Panc1 (cell line): ENCODE results near the gene ADGRE1. TPM values are rescaled to one million over a fixed set of nuclear protein-coding genes. Genes with fewer than 3 reads are reported as not detected.

Experiments used
- ATAC-seq: fragments of 200-7000 bp; cut with Tn5 transposase; 2 replicates; pipeline ENCODE4 v1.9.1; 2020; ENCODE audit warnings: mild to moderate bottlenecking, moderate library complexity
- BruUV-seq: library from RNA; stranded (reverse); fragments of 400-500 nt; replicated peaks from 2 replicates; lab custom pipeline; 2021; lab: Mats Ljungman, UMichigan
- CTCF ChIA-PET: fragments of 300-600 bp; sonication (Branson Sonifier 250); formaldehyde crosslinking; loops from one replicate; lab custom pipeline; 2022; ENCODE audit warnings: antibody characterized with exemption; lab: Charles Lee
- POLR2A ChIA-PET: fragments of 300-600 bp; sonication (Branson Sonifier 250); formaldehyde crosslinking; loops from one replicate; lab custom pipeline; 2022; ENCODE audit warnings: antibody characterized with exemption; lab: Charles Lee
- DNase-seq: peaks from one replicate; pipeline ENCODE4 v3.0.0-alpha.2; 2010; ENCODE audit warnings: low read depth, low spot score
- H3K27ac ChIP-seq: 2 replicates; pipeline ENCODE4 v1.5.1; 2011; ENCODE audit warnings: mild to moderate bottlenecking, low read length, inconsistent platforms
- H3K27me3 ChIP-seq: fragments of 200-500 bp; sonication (Bioruptor generic); 2 replicates; pipeline ENCODE4 v1.6.0; 2014; ENCODE audit warnings: low read length, inconsistent platforms; ENCODE audit not compliant: control insufficient read depth, insufficient read depth
- H3K36me3 ChIP-seq: fragments of 200-500 bp; sonication (Bioruptor generic); 2 replicates; pipeline ENCODE4 v1.5.1; 2014; ENCODE audit warnings: inconsistent platforms, mild to moderate bottlenecking, low read length, moderate library complexity; ENCODE audit not compliant: control insufficient read depth, insufficient read depth
- H3K4me1 ChIP-seq: 2 replicates; pipeline ENCODE4 v1.5.1; 2011; ENCODE audit warnings: inconsistent platforms, mild to moderate bottlenecking, low read length, moderate library complexity; ENCODE audit not compliant: control insufficient read depth, insufficient read depth
- H3K4me3 ChIP-seq, 2 experiments: 2 replicates each; pipeline ENCODE4 v1.5.1; 2011 to 2012; ENCODE audit warnings: low read depth in 2 of 2, low read length in 2 of 2, mild to moderate bottlenecking in 2 of 2, inconsistent platforms in 1 of 2, moderate library complexity in 1 of 2
- H3K9me3 ChIP-seq: fragments of 200-500 bp; sonication (Bioruptor generic); 2 replicates; pipeline ENCODE4 v1.5.1; 2014; ENCODE audit warnings: low read depth, mild to moderate bottlenecking, inconsistent platforms, low read length, moderate library complexity; ENCODE audit not compliant: control insufficient read depth, insufficient read depth
- CTCF ChIP-seq: fragments of 450-650 bp; IDR thresholded peaks from 2 replicates; pipeline ENCODE4 v1.5.1; 2017; ENCODE audit warnings: mild to moderate bottlenecking
- POLR2AphosphoS5 ChIP-seq: IDR thresholded peaks from 2 replicates; pipeline ENCODE4 v1.6.1; 2012; ENCODE audit warnings: mild to moderate bottlenecking, low read depth, low read length, moderate library complexity
- REST ChIP-seq, 2 experiments: IDR thresholded peaks; 2 replicates each; pipeline ENCODE4 v1.6.1; 2011 to 2012; ENCODE audit warnings: low read depth in 2 of 2, control low read depth in 1 of 2, low read length in 1 of 2, mild to moderate bottlenecking in 1 of 2, moderate library complexity in 1 of 2; ENCODE audit not compliant: insufficient read depth in 1 of 2
- SIN3A ChIP-seq: IDR thresholded peaks from 2 replicates; pipeline ENCODE4 v1.6.1; 2012; ENCODE audit warnings: low read depth, mild to moderate bottlenecking, low read length, moderate library complexity, borderline replicate concordance; ENCODE audit not compliant: insufficient read depth
- TCF7L2 ChIP-seq: IDR thresholded peaks from 2 replicates; pipeline ENCODE4 v1.6.1; 2011; ENCODE audit warnings: mild to moderate bottlenecking, low read depth, low read length, inconsistent platforms
- in situ Hi-C: cut with HindIII; loops from 2 replicates; pipeline ENCODE4 v1.10.0; 2016; ENCODE audit warnings: low sequenced_read_pairs, low pct_unique_long_range_greater_than_20kb
- intact Hi-C: fragments of 100-400 bp; cut with micrococcal nuclease; formaldehyde crosslinking; loops from one replicate; pipeline ENCODE4 v1.10.0; 2022; ENCODE audit not compliant: unreplicated experiment
- total RNA-seq: library from RNA; stranded (reverse); gene quantifications from one replicate; pipeline ENCODE4 v1.2.1, GENCODE V29; 2021; ENCODE audit not compliant: unreplicated experiment

The ADGRE1 gene
- total RNA-seq, 1 experiment from 2014 or later: 0.08 TPM

- POLR2A ChIA-PET: no interaction called here
- no peaks in the 10 kb centered on the region for H3K36me3 ChIP-seq
- intact Hi-C loops: no loop called here
- no TSS peak for BruUV-seq
- H3K9me3 ChIP-seq: no peaks in the 10 kb centered on the region
- no peak overlapping the region for H3K4me3 ChIP-seq
- CTCF ChIA-PET: no interaction called here
- H3K27ac ChIP-seq: no peak overlapping the region
- no peaks in the 10 kb centered on the region for H3K27me3 ChIP-seq
- TF ChIP-seq CTCF (no peak), POLR2AphosphoS5 (no peak), REST (IDR thresholded peaks at IDR 0.05; ENCODE audit: insufficient read depth in 1 of 2, low read depth in 2 of 2, low read length in 1 of 2) (no peak), TCF7L2 (no peak), SIN3A (no peak)
- in situ Hi-C loops: no loop called here
- no peaks in the 10 kb centered on the region for H3K4me1 ChIP-seq
- no peak for ATAC-seq
- DNase-seq: no peak
These were observed 67.7 kb downstream of the ADGRE1 start for GRCh38 chr19:6955082-6955481.

- intact Hi-C loops: no loop called here
- ATAC-seq (no peak), DNase-seq (no peak)
- H3K9me3 ChIP-seq: no peaks in the 10 kb centered on the region
- no TSS peak for BruUV-seq
- H3K4me3 ChIP-seq: no peak overlapping the region
- POLR2A ChIA-PET: no interaction called here
- CTCF ChIA-PET: no interaction called here
- no peaks in the 10 kb centered on the region for H3K36me3 ChIP-seq
- H3K4me1 ChIP-seq: no peaks in the 10 kb centered on the region
- TF ChIP-seq REST (IDR thresholded peaks at IDR 0.05; ENCODE audit: insufficient read depth in 1 of 2, low read depth in 2 of 2, low read length in 1 of 2): no peak
- no peak for TF ChIP-seq POLR2AphosphoS5
- TF ChIP-seq TCF7L2: no peak
- TF ChIP-seq SIN3A: no peak
- no peak for TF ChIP-seq CTCF
- peaks cover 2% of the 10 kb centered on the region; the same call in 1 of the 2 replicates for H3K27me3 ChIP-seq
- in situ Hi-C loops: no loop called here
- H3K27ac ChIP-seq: no peak overlapping the region
These were observed 69.2 kb downstream of the ADGRE1 start for GRCh38 chr19:6956573-6956972.
